ENCODE measurements around the gene RAG1.

GRCh38 chr11:36581536-36581935, 13.7 kb downstream of the RAG1 start:
- TF ChIP-seq CTCF (conservative IDR thresholded peaks at IDR 0.05; ENCODE audit: low read length) (no peak), EZH2phosphoT487 (IDR thresholded peaks at IDR 0.05; ENCODE audit: borderline replicate concordance, low read depth, low read length) (no peak)

Measured in OCI-LY7 (cell line).